K562 treated with DMSO at 1 percent for 24 hours (cell line): Measurements from ENCODE around the gene SYNGR4. TPM values are rescaled to one million over a fixed set of nuclear protein-coding genes. Genes with fewer than 3 reads are reported as not detected.

Source experiments
- total RNA-seq: library from RNA; unstranded; fragments of 300-600 nt; gene quantifications from 2 replicates; pipeline ENCODE4 v1.2.3, GENCODE V29; 2022; ENCODE audit warnings: low read depth; ENCODE audit not compliant: insufficient read depth

SYNGR4 gene, protein sequence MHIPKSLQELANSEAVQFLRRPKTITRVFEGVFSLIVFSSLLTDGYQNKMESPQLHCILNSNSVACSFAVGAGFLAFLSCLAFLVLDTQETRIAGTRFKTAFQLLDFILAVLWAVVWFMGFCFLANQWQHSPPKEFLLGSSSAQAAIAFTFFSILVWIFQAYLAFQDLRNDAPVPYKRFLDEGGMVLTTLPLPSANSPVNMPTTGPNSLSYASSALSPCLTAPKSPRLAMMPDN
- total RNA-seq, result not detected in 2 replicates

DNA sequence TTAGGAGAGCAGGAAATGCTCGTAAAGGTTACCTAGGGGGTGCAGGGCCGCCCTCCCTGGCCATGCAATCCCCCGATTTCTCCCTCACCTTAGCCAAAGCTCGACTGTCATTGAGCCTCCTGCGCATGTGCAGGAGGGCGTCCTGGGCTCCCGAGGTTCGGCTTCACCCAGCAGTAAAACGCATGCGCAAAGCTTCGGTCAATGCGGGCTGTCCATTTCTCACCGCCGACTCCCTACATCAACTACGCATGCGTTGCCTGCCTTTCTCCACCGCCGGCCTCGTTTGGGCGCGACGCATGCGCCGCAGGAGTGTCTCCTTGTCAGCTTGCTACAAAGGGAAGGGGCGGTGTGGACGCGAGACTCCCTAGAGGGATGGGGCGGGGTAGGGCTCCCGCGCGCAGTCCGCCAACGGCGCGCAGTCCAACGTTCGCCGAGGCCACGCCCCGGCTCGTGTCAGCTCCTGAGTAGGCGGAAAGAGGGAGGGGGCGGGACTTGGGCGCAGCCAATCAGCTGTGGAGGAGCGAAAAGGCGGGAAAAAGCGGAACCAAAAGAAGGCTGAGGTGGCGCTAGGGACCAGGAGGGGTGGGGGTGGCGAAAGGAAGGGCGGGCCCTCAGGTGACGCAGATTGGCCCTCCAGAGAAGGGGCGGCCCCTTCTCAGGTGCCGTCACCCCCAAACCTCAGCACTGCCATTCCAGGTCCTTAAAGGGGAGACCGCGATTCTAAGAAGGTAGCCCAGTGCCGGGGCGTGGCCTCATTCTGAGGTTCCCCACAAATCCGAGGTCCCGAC lies at the start of gene SYNGR4, which contains the start of gene TMEM143:
TSS of gene SYNGR4 (plus strand) at position 558 of the 788 bp plus-strand sequence. CDS start 1,476 bp downstream, outside the sequence.
TSS of gene TMEM143 (minus strand) at position 131 of the 788 bp plus-strand sequence. CDS start at position 111, 20 bp downstream.

GRCh38 chr19:48325265-48325910 lies 38.8 kb upstream of the SYNGR4 start, which contains the start of gene EMP3:
Gene EMP3 (plus strand): TSS chr19:48325552. CDS start chr19:48326845, 1,293 bp downstream.

DNA sequence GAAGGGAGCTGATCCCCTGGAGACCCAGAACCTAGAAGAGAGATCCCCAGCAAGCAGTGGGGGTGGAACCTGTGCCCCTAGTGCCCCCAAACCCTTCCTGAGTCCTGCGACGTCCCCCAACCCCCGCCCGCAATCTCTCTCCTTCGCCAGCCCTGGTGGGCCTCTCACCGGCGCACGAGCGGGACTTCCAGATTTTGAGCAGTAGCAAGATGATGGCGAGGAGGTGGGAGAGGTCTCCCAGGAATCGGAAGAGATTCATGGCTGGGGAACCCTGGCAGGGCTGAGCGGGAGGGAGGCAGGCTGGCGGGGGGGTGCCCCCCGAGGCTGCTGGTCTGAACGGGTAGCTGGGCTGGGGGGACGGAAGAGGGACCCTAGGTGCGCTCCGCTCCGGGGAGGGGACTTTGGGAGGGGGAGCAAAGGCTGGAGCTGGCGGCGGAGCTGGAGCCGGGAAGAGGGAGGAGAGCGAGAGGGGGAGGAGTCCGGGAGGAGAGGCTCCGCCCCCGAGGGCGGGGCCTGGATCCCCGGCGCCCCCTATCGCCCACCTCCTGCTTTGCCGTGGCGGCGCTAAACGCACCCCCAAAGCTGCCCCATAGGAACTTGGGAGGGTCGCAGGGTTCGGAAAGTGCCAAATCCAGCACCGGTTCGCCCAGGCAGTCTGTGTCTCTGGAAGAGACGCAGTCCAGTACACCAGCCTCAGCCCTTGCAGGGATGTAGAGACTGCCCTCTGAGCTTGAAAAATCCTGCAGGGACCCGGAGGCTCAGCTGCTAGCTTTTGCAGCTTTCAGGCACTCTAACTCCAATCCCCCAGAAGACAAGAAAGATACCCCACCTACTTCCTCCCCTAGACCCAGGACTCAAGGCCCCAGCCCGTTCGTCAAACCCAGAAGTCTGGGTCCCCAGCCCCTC lies 27.2 kb downstream of the SYNGR4 start, which contains the start of gene KDELR1:
TSS of gene KDELR1 (minus strand) at position 452 of the 906 bp plus-strand sequence. CDS start at position 259, 193 bp downstream.

DNA sequence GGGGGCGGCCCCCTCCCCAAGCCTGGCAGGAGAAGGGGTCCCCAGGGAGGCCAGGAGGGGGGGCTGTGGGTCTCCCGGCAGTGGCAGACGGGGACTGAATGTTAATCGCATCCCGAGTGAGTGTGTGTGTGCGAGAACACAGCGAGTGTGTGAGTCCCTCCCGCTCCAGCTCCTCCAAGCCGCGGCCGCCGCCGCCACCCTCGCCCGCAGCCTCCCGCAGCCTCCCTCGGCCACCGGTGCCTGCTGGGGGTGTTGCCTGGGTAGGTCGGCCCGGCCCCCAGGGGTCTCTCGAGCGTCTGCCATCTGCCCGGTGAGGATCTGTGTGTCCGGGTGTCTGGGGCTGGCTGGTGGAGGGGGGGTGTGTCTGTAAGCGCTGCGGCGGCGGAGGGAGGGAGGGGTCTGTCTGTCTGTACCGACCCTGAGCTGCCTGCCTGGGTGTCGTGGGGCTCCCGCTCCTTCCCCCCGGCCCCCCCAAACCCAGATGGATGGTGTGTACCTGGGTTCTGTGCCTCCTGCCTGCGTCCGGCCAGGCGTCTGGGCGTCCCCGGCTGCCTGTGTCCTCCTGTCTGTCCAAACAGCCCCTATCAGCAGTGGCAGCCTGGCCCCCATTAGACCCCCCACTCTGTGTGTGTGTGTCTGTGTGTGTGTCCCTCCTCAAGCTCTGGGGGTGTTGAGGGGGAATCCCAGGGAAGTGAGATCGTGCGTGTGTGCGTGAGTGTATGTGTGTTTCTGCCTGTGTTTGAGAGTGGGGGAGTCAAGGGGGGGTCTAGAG lies 29.6 kb downstream of the SYNGR4 start, which contains the start of gene GRIN2D:
TSS of gene GRIN2D (plus strand) at position 110 of the 772 bp plus-strand sequence. CDS start 4,725 bp downstream, outside the sequence.

Other genes with a start within 250 kb of the SYNGR4 start
- 82.4 and 93.0 TPM in 2 replicates for gene LIG1, start 194.0 kb upstream of the SYNGR4 start, total RNA-seq
- 8.7 and 9.3 TPM in 2 replicates for gene ZSWIM9, start 193.7 kb upstream of the SYNGR4 start, total RNA-seq
- 14.6 and 20.0 TPM in 2 replicates for gene CARD8, start 108.5 kb upstream of the SYNGR4 start, total RNA-seq
- not detected in 2 replicates for gene ZNF114, start 94.3 kb upstream of the SYNGR4 start, total RNA-seq
- gene EMP3, start 38.8 kb upstream of the SYNGR4 start, total RNA-seq, result 288 and 289 TPM in 2 replicates
- 8.3 and 10.7 TPM in 2 replicates for gene TMEM143, start 427 bp upstream of the SYNGR4 start, total RNA-seq
- gene KDELR1, start 27.2 kb downstream of the SYNGR4 start, total RNA-seq, result 200 and 223 TPM in 2 replicates
- gene GRIN2D, start 29.3 kb downstream of the SYNGR4 start, total RNA-seq, result 29.6 and 31.6 TPM in 2 replicates
- 23.9 and 24.2 TPM in 2 replicates for gene GRWD1, start 81.6 kb downstream of the SYNGR4 start, total RNA-seq
- 2.5 and 2.7 TPM in 2 replicates for gene KCNJ14, start 91.2 kb downstream of the SYNGR4 start, total RNA-seq
- gene CYTH2, start 105.0 kb downstream of the SYNGR4 start, total RNA-seq, result 76.9 and 80.9 TPM in 2 replicates
- gene LMTK3, start 147.5 kb downstream of the SYNGR4 start, total RNA-seq, result 12.2 and 15.6 TPM in 2 replicates
- 1.4 and 2.1 TPM in 2 replicates for gene SULT2B1, start 187.8 kb downstream of the SYNGR4 start, total RNA-seq
- gene SPACA4, start 242.4 kb downstream of the SYNGR4 start, total RNA-seq, result not detected in 2 replicates